ENCODE measurements around the gene ATP5F1E.
"Not testable (repeated sequence)": the region's sequence is repeated elsewhere in the genome, so short reads cannot be mapped to it uniquely, and the experiment has no call there.

ATP5F1E gene

DNA sequence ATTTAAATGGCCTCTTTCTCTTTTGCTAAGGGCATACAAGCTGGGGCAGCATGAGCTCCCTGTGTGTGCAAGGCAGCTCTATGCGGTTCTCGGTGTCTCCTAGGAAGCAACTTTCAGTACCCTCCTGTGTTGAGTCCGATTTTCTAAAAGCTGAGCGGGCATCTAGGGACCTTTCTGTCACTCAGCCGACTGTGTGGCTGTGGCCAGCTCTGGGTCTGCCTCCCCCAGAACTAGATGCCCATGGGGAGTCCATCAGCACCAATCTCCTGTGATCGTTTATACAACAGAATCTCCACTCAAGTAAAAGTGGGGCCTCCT, 43.6 kb downstream of the ATP5F1E start:
- DNase-seq (ENCODE audit: low read depth) = no peak

- no peak for DNase-seq (ENCODE audit: low read depth)
These were observed 44.2 kb downstream of the ATP5F1E start for GRCh38 chr20:58987790-58988564.

- DNase-seq (ENCODE audit: low read depth) = no peak
These were observed 45.1 kb downstream of the ATP5F1E start for GRCh38 chr20:58986968-58987517.

- DNase-seq (ENCODE audit: low read depth) = no peak
These were observed 45.7 kb downstream of the ATP5F1E start for GRCh38 chr20:58986286-58986967.

DNA sequence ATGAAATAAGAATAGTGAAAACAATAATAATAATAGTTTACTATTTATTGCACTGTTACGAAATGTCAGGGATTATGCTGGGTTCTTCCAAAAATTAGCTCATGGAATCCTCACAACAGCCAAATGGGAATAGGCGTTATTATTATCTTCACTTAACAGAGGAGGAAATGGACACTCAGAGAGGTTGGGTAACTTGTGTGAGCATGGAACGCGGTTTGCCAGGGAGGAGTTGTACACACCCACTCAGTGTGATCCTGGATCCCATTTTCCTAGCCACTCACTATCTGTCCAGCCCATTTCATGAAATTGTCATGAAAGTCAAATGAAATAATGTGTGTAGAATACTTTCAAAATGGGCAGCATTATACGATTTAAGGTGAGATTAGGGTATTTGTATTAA, 46.5 kb downstream of the ATP5F1E start:
- DNase-seq (ENCODE audit: low read depth) = no peak

DNA sequence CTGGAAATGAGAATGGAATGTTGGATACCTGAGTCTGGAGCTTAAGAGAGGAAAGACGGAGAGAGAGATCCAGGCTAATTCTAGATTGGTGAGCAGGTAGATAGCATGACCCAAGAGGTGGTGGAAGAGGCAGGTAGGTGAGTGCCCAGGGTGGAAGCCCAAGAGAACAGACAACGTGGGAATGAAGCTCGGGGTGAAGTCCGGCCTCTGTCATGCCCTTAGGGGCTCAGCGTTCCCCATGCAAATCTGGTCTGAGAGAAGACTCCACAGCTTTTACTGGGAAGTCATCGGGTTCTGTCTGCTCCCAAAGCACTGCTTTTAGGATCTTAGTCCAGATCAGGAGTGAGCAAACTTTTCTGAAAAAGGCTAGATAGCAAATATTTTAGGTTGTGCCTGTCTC, 47.4 kb downstream of the ATP5F1E start:
- no peak for DNase-seq (ENCODE audit: low read depth)

DNA sequence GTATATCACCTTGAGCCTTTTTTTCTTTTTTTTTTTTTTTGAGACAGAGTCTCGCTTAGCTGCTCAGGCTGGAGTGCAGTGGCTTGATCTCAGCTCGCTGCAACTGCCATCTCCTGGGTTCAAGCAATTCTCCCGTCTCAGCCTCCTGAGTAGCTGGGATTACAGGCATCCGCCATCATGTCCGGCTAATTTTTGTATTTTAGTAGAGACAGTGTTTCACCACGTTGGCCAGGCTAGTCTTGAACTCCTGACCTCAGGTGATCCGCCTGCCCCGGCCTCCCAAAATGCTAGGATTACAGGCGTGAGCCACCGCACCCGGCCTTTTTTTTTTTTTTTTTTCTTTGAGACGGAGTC, 49.0 kb downstream of the ATP5F1E start:
- DNase-seq (ENCODE audit: low read depth) = not testable (repeated sequence)

GRCh38 chr20:58982406-58983114, 49.6 kb downstream of the ATP5F1E start:
- DNase-seq (ENCODE audit: low read depth) = no peak

DNA sequence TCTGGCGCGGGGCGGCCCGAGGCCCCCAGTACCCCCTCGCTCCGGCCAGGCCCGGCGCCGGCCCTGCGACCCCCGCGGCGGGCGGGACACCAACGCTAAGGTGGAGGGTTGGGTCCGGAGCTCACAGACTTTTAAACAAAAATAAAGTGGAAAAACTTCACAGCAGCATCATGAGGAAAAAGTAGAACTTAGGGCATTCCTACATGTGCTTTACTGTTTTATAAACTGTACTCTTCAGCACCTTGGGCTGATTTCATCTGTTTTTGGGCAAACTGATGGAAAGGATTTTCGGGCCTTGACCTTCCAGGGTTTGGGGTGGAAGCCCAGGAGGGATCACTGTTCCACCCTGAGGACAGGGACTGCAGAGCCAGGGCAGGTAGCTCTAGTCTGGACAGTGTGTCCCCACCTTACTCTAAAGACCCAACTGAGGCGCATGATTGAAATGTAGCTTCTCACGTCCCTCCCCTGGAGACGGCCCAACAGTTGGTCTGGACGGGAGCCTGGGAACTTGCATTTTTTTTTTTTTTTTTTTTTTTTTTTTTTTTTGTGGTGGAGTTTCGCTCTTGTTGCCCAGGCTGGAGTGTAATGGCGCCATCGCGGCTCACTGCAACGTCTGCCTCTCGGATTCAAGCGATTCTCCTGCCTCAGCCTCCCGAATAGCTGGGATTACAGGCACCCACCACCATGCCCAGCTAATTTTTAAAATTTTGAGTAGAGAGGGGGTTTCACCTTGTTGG, 50.3 kb downstream of the ATP5F1E start:
- no peak for DNase-seq (ENCODE audit: low read depth)

DNA sequence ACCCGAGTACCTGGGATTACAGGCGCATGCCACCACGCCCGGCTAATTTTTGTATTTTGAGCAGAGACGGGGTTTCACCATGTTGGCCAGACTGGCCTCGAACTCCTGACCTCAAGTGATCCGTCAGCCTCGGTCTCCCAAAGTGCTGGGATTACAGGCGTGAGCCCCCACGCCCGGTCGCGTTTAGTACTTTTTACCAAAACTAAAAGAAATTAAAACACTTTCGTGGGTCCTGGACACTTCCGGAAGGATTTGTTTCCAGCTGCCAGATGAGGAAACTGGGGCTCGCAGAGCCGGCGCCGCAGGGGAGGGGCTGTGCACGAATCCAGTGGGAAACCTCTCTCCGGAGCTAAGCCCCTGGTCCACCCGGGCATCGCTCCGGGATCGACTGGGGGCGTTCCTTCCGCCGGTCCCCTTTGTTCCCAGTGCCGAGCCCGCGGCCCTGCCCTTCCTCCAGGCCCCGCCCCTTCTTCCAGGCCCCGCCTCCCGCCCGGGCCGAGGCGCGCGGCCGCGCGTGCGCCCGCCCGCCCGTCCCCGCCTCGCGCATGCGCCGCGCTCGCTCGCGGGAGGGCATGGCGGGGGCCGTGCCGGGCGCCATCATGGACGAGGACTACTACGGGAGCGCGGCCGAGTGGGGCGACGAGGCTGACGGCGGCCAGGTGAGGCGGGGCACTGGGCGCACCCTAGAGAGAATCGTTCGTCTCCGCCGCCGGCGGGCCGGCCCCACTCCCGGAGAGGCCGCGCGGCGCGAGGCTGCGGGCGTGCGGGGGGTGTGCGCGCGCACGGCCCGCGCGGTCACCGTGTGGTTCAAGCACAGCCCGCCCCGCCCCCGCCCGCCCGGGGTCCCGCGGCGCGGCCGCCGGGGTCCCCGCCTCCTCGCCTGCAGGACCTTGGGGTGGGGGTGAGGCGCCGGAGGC, 51.2 kb downstream of the ATP5F1E start, which contains the start of gene NELFCD:
NELFCD (plus strand) TSS at position 546 of the 917 bp plus-strand sequence; CDS start at position 600, 54 bp downstream.
- peak; percentile 88 for DNase-seq (ENCODE audit: low read depth)

DNA sequence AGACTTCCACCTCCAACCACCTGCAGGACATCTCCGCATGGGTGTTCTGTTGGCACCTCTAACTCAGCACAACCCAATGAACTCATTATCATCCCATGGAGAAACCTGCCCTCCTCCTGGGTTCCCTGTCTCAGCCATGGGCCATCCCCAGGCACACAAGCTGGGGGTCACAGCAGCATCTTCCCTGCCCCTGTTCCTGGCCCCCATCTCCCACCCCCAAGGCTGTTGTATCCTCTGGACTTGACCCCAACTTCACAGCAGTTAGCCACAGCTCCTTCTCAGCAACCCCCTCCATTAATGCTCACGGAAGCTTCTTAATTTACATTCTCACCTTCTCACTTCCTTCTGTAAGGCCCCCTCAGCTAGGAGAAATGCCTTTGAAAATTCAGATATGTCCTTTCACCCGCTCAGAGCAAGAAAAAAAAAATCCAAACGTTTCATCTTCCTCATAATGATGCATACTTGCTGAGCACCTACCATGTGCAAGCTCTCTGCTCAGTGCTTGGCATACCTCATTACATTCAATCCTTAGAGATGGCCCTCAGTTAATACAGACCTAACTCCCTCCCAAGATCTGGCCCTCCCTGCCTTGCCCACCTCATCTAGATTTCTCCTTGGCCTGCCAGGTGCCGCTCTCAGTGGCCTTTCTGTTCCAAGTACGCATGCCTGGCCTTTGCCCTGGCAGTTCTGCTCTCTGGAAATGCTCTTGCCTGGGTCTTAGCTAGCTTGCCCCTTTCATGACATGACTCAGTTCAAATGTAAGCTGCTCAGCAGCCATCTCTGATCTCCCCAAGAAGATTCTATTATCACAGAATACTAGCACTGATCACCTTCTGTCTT, 53.6 kb downstream of the ATP5F1E start:
- no peak for DNase-seq (ENCODE audit: low read depth)

DNA sequence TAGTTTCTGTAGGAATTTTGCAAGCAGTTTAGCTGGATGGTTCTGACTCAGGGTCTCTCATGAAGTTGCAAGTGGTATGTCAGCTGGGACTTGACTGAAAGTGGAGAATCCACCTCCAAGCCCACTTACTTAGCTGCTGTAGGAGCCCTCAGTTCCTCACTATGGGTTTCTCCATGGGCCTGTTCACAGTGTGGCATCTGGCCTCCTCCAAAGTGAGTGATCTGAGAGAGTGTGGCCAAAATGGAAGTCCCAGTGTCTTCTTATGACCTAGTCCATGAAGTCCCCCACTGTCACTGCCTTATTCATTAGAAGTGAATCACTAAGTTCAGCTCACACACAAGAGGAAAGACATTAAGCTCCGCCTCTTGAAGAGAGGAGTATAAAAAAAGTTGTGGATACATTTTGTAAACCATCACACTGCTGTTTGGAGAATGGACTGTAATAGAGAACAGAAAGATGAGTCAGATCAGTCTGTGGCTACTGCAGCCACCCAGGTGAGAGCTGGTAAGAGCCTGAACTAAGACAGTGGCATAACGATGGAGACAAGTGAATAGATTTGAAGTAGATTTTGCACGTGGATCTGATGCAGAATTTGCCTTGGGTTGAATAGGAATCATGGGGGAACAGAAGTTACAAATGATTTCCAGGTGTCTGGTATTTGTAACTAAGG, 55.9 kb downstream of the ATP5F1E start:
- DNase-seq (ENCODE audit: low read depth) = no peak

Measured in stimulated activated CD8-positive, alpha-beta memory T cell treated with anti-CD3 and anti-CD28 coated beads, Interleukin-15, amount 100 ng/mL, for 24 hours (primary cell).